K562 (cell line): ENCODE results near the gene FERMT3. TPM values are rescaled to one million over a fixed set of nuclear protein-coding genes. Genes with fewer than 3 reads are reported as not detected.

ENCODE experiments used
- ATAC-seq: fragments of 200-7000 bp; cut with Tn5 transposase; 3 replicates; pipeline ENCODE4 v1.9.1; 2020; ENCODE audit warnings: moderate library complexity
- BruUV-seq: library from RNA; stranded (reverse); fragments of 400-500 nt; replicated peaks from 2 replicates; lab custom pipeline; 2021; lab: Mats Ljungman, UMichigan
- CTCF ChIA-PET: fragments of 300-600 bp; formaldehyde crosslinking; extraction: SDS; loops from one replicate; lab custom pipeline; 2021; ENCODE audit warnings: low intra/inter-chr PET ratio; lab: Yijun Ruan, JAX
- POLR2A ChIA-PET: fragments of 300-600, 350-650 bp; sonication (Branson Sonifier 250); formaldehyde crosslinking; extraction: SDS; loops from one replicate; lab custom pipeline; 2021; ENCODE audit warnings: antibody characterized with exemption, inconsistent platforms; lab: Yijun Ruan, JAX
- DNase-seq, 4 experiments: peaks; one replicate each; pipeline versions ENCODE4 v3.0.0 to v3.0.0-alpha.2; 2011 to 2018; ENCODE audit warnings: low spot score in 3 of 4, mixed read lengths in 3 of 4; ENCODE audit errors: extremely low read depth in 1 of 4
- FAIRE-seq: peaks from 2 replicates; lab custom pipeline; 2011; peaks lifted over from hg19 to GRCh38; lab: Jason Lieb, UNC
- H2AFZ ChIP-seq: 2 replicates; pipeline ENCODE4 v1.6.0; 2011; ENCODE audit warnings: low read depth, low read length, control low read depth, inconsistent platforms
- H3K27ac ChIP-seq: fragments of 200-600 bp; 3 replicates; pipeline ENCODE4 v1.8.0; 2011; ENCODE audit warnings: low read depth, mild to moderate bottlenecking, control low read depth, inconsistent platforms, low read length, moderate library complexity, mixed read lengths; ENCODE audit errors: extremely low read depth
- H3K27me3 ChIP-seq, 2 experiments: fragments of 300-600 bp in 1 of 2; 2 replicates in 1 of 2; 3 replicates in 1 of 2; pipeline versions ENCODE4 v1.6.0 to v1.8.0; 2011; ENCODE audit warnings: inconsistent platforms in 2 of 2, low read length in 2 of 2, mild to moderate bottlenecking in 1 of 2, mixed read lengths in 1 of 2, moderate library complexity in 1 of 2; ENCODE audit not compliant: control insufficient read depth in 2 of 2, insufficient read depth in 2 of 2
- H3K36me3 ChIP-seq: fragments of 300-600 bp; 3 replicates; pipeline ENCODE4 v1.8.0; 2011; ENCODE audit warnings: mild to moderate bottlenecking, low read length, inconsistent platforms; ENCODE audit not compliant: control insufficient read depth, insufficient read depth
- H3K4me1 ChIP-seq, 2 experiments: fragments of 200-600 bp in 1 of 2; replicated peaks in 1 of 2; 2 replicates in 1 of 2; 3 replicates in 1 of 2; pipeline versions ENCODE4 v1.5.1 to v1.8.0; 2011; ENCODE audit warnings: inconsistent platforms in 2 of 2, low read length in 2 of 2, mild to moderate bottlenecking in 1 of 2, mixed read lengths in 1 of 2, moderate library complexity in 1 of 2; ENCODE audit not compliant: control insufficient read depth in 2 of 2, insufficient read depth in 2 of 2
- H3K4me2 ChIP-seq: 2 replicates; pipeline ENCODE4 v1.6.1; 2011; ENCODE audit warnings: low read length, control low read depth, inconsistent platforms, mixed read lengths; ENCODE audit not compliant: insufficient read depth
- H3K4me3 ChIP-seq: fragments of 200-600 bp; sonication (generic), shearing (Covaris generic); 2 replicates; pipeline ENCODE4 v1.5.1; 2016; ENCODE audit warnings: control low read depth, inconsistent platforms
- H3K79me2 ChIP-seq: fragments of 200-600 bp; 3 replicates; pipeline ENCODE4 v1.8.0; 2011; ENCODE audit warnings: low read length, inconsistent platforms; ENCODE audit not compliant: control insufficient read depth, insufficient read depth
- H3K9ac ChIP-seq, 2 experiments: 2 replicates each; pipeline versions ENCODE4 v1.6.0 to v1.6.1; 2011; ENCODE audit warnings: low read depth in 2 of 2, low read length in 2 of 2, control low read depth in 1 of 2, inconsistent platforms in 1 of 2, mild to moderate bottlenecking in 1 of 2, mixed read lengths in 1 of 2; ENCODE audit not compliant: insufficient read depth in 1 of 2
- H3K9me1 ChIP-seq: one replicate; pipeline ENCODE4 v1.6.0; 2011; ENCODE audit warnings: inconsistent platforms, mild to moderate bottlenecking, low read length, moderate library complexity; ENCODE audit not compliant: control insufficient read depth, insufficient read depth
- H3K9me3 ChIP-seq: replicated peaks from 2 replicates; pipeline ENCODE4 v1.5.1; 2011; ENCODE audit warnings: low read depth, low read length, inconsistent platforms; ENCODE audit not compliant: control insufficient read depth, insufficient read depth
- H4K20me1 ChIP-seq: replicated peaks from 2 replicates; pipeline ENCODE4 v1.6.1; 2011; ENCODE audit warnings: low read length, inconsistent platforms, mixed read lengths; ENCODE audit not compliant: control insufficient read depth, insufficient read depth
- BDP1 ChIP-seq: IDR thresholded peaks from 3 replicates; pipeline ENCODE4 v1.6.1; 2011; ENCODE audit not compliant: insufficient read length, insufficient read depth
- CHD4 ChIP-seq: fragments of 200-600 bp; sonication (generic); IDR thresholded peaks from 3 replicates; pipeline ENCODE4 v1.6.1; 2012; ENCODE audit warnings: low read depth, mild to moderate bottlenecking, mixed read lengths, low read length, inconsistent platforms; ENCODE audit not compliant: insufficient read depth, insufficient replicate concordance, poor library complexity, severe bottlenecking
- ESRRA ChIP-seq: fragments of 450-650 bp; IDR thresholded peaks from 2 replicates; pipeline ENCODE4 v1.6.1; 2014; ENCODE audit warnings: low read depth, mild to moderate bottlenecking, moderate library complexity, borderline replicate concordance
- FOXP1 ChIP-seq: sonication (generic); formaldehyde crosslinking; IDR thresholded peaks from 2 replicates; pipeline ENCODE4 v1.8.0; 2022; ENCODE audit warnings: mild to moderate bottlenecking, missing genetic modification reagents
- HMG20A ChIP-seq: fragments of 450-650 bp; formaldehyde crosslinking; conservative IDR thresholded peaks from 2 replicates; pipeline ENCODE4 v1.4.0; 2020; ENCODE audit warnings: mild to moderate bottlenecking, mixed read lengths
- KAT7 ChIP-seq: sonication (generic); formaldehyde crosslinking; IDR thresholded peaks from 2 replicates; pipeline ENCODE4 v1.8.0; 2022; ENCODE audit warnings: missing genetic modification reagents, mild to moderate bottlenecking, borderline replicate concordance
- NR4A1 ChIP-seq, 2 experiments: fragments of 250-450 bp in 1 of 2; fragments of 450-650 bp in 1 of 2; sonication (Bioruptor Pico) in 1 of 2; IDR thresholded peaks; 2 replicates each; pipeline versions ENCODE4 v1.4.0 to v1.6.1; 2016 to 2020; ENCODE audit warnings: mild to moderate bottlenecking in 2 of 2, missing compliant biosample characterization in 1 of 2, missing genetic modification characterization in 1 of 2, moderate library complexity in 1 of 2
- RB1 ChIP-seq: fragments of 450-650 bp; IDR thresholded peaks from 2 replicates; pipeline ENCODE4 v1.6.1; 2017; ENCODE audit warnings: low read depth, mild to moderate bottlenecking
- RBM17 ChIP-seq: fragments of 200-400 bp; formaldehyde crosslinking; IDR thresholded peaks from 2 replicates; pipeline ENCODE4 v1.6.1; 2017; ENCODE audit warnings: low read depth, mild to moderate bottlenecking, low read length, borderline replicate concordance
- TBP ChIP-seq: optimal IDR thresholded peaks from 2 replicates; pipeline ENCODE3; 2011; ENCODE audit warnings: low read depth, low read length, improper control_type of control experiment
- ZNF717 ChIP-seq: fragments of 250-450 bp; sonication (Bioruptor Pico); IDR thresholded peaks from 2 replicates; pipeline ENCODE4 v1.5.0; 2021
- WGBS: fragments of 100-300 bp; shearing (Covaris generic); methylation state at CpG from one replicate; pipeline ENCODE4 v1.1.6; 2016; ENCODE audit warnings: low coverage, mixed read lengths; ENCODE audit not compliant: insufficient coverage; ENCODE audit errors: missing lambda C conversion rate; 5-methylcytosine and 5-hydroxymethylcytosine counted together
- in situ Hi-C: fragments of 300-500 bp; cut with MboI; formaldehyde crosslinking; loops from 4 replicates; pipeline ENCODE4 v1.15.0; 2018; ENCODE audit warnings: inconsistent platforms, mixed read lengths
- intact Hi-C: fragments of 100-400 bp; cut with micrococcal nuclease; formaldehyde crosslinking; loops from 2 replicates; pipeline ENCODE4 v1.14.2; 2022
- polyA plus RNA-seq, 8 experiments: library from polyadenylated mRNA; depleted of rRNA in 4 of 8; stranded (reverse) in 5 of 8; unstranded in 3 of 8; fragments of >200 nt; fragmentation: Nextera tagmentation in 2 of 8; fragmentation: Illumina TruSeq in 1 of 8; extraction: Ambion mirVana in 2 of 8; extraction: Trizol in 1 of 8; gene quantifications; 2 replicates each; pipeline versions ENCODE4 v1.2.1 to v1.2.3, GENCODE V29; 2011 to 2014; ENCODE audit warnings: inconsistent platforms in 1 of 8, missing spikeins in 1 of 8
- total RNA-seq, 7 experiments: library from RNA; depleted of rRNA in 6 of 7; stranded (reverse); fragments of >200 nt in 6 of 7; fragmentation: Illumina TruSeq in 2 of 7; extraction: Trizol in 2 of 7; gene quantifications; 2 replicates each; pipeline versions ENCODE4 v1.2.1 to v1.2.3, GENCODE V29; 2011 to 2021; ENCODE audit warnings: low replicate concordance in 1 of 7
- TF ChIP-seq, protein P1 (sequence below), 3 experiments: fragments of 200-800 bp in 1 of 3; sonication (Bioruptor generic) in 1 of 3; sonication (generic) in 1 of 3; formaldehyde crosslinking in 1 of 3; IDR thresholded peaks; 2 replicates each; pipeline versions ENCODE4 v1.6.1 to v1.8.0; 2016 to 2022; ENCODE audit warnings: mild to moderate bottlenecking in 2 of 3, missing compliant biosample characterization in 2 of 3, missing genetic modification characterization in 2 of 3, missing genetic modification reagents in 1 of 3
- TF ChIP-seq, protein P2 (sequence below): fragments of 250-450 bp; sonication (Bioruptor Pico); IDR thresholded peaks from 2 replicates; pipeline ENCODE4 v1.8.0; 2021; ENCODE audit warnings: mild to moderate bottlenecking, moderate library complexity

FERMT3 gene
- total and polyA plus RNA-seq, 9 of the 15 experiments (the other 6 are each of a cell fraction or from before 2014, with no cell fraction given) = 3.2 to 275 (median 79.7) TPM

DNA sequence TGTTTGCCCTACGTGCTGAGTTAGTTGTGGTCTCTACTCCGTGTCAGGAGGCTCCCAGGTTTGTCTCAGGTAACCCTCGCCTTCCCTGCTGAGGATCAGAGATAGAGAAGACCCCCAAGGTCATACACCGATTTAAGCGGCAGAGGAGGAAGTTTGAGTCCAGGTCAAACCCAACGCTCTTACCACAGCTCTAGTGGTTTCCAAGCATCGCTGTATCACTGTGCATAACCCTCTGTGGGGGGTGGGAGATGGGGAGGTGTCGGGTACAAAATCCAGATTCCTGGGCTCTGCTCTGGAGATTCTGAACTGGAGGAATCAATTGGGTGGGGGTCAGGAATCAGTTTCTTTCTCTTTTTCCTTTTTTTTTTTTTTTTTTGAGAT, 24.5 kb downstream of the FERMT3 start:
- BruUV-seq = no TSS peak
- peaks cover 37 to 82% of the 10 kb centered on the region in 2 experiments for H3K4me1 ChIP-seq
- H3K9me3 ChIP-seq = no peaks in the 10 kb centered on the region
- 3% methylated on average over 8 of the region's 8 CpGs for WGBS
- H3K79me2 ChIP-seq = peaks cover 57% of the 10 kb centered on the region
- H3K4me2 ChIP-seq = peak overlapping the region; percentile 95
- H3K9me1 ChIP-seq = no peaks in the 10 kb centered on the region
- DNase-seq = peak in 1 of 4 experiments; percentile 50
- ATAC-seq = no peak
- H3K4me3 ChIP-seq = peak overlapping the region; percentile 76
- no peaks in the 10 kb centered on the region for H3K27me3 ChIP-seq
- no peak for TF ChIP-seq HMG20A (CRISPR knock-in tag)
- peak; percentile 34; the same call in 1 of the 2 replicates for TF ChIP-seq FOXP1 (CRISPR knock-in tag)
- TF ChIP-seq RB1 = 0 out of 2 replicates have a peak, but pooled peaks have one; percentile 2
- TF ChIP-seq, protein P1, sequence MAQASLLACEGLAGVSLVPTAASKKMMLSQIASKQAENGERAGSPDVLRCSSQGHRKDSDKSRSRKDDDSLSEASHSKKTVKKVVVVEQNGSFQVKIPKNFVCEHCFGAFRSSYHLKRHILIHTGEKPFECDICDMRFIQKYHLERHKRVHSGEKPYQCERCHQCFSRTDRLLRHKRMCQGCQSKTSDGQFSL (CRISPR knock-in tag; IDR thresholded peaks at IDR 0.05) = no peak
- TF ChIP-seq, protein P1 (tag; IDR thresholded peaks at IDR 0.05) = peak in 1 of 2 experiments; percentile 46; a peak in 1 of 4 replicates
- no peak for TF ChIP-seq ZNF717 (CRISPR knock-in tag)
- TF ChIP-seq, protein P2, sequence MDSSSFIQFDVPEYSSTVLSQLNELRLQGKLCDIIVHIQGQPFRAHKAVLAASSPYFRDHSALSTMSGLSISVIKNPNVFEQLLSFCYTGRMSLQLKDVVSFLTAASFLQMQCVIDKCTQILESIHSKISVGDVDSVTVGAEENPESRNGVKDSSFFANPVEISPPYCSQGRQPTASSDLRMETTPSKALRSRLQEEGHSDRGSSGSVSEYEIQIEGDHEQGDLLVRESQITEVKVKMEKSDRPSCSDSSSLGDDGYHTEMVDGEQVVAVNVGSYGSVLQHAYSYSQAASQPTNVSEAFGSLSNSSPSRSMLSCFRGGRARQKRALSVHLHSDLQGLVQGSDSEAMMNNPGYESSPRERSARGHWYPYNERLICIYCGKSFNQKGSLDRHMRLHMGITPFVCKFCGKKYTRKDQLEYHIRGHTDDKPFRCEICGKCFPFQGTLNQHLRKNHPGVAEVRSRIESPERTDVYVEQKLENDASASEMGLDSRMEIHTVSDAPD (CRISPR knock-in tag) = no peak
- TF ChIP-seq BDP1 = no peak
- TF ChIP-seq KAT7 = 0 out of 2 replicates have a peak, but pooled peaks have one; percentile 3
- TF ChIP-seq ESRRA = peak; percentile 45; the same call in 1 of the 2 replicates
- TF ChIP-seq RBM17 = no peak
- TF ChIP-seq NR4A1 (CRISPR knock-in tag; IDR thresholded peaks at IDR 0.05) = no peak
- TF ChIP-seq NR4A1 (tag; IDR thresholded peaks at IDR 0.05) = 0 out of 2 replicates have a peak, but pooled peaks have one; percentile 7
- peak; percentile 3 for TF ChIP-seq TBP
- peak; percentile 36 for TF ChIP-seq CHD4
- peaks cover 17% of the 10 kb centered on the region; the same call in 2 of the 3 replicates for H3K36me3 ChIP-seq
- ChIA-PET POLR2A (interaction anchor here (0.5 to 2.5 kb wide), 4 partner anchors 7 to 24 kb away, joined by 3 to 11 read pairs (median 3); partner anchors contain the start of gene FERMT3), CTCF (no interaction called here)
- no peaks in the 10 kb centered on the region for H4K20me1 ChIP-seq
- H3K9ac ChIP-seq = peak overlapping the region; percentile 91 to 96
- peak overlapping the region; percentile 92 for H3K27ac ChIP-seq
- in situ Hi-C loops (no loop called here), intact Hi-C loops (loop anchor here (2.0 kb wide), 2 partner anchors 24 to 46 kb away; partner anchors contain the start of gene FERMT3)
- peak overlapping the region; percentile 88 for H2AFZ ChIP-seq
- FAIRE-seq = peak; percentile 54
